NCI-H345 (cell line): ENCODE data around the gene NAV3.

Experiments
- DNase-seq: peaks from one replicate; lab custom pipeline; 2025; lab: John Stamatoyannopoulos, UW

The NAV3 gene

GRCh38 chr12:77993658-77994057 lies 163.0 kb downstream of the NAV3 start:
- DNase-seq, result no peak

GRCh38 chr12:77995436-77996167 lies 164.9 kb downstream of the NAV3 start:
- DNase-seq, result no peak

- no peak for DNase-seq
These were observed 166.0 kb downstream of the NAV3 start for GRCh38 chr12:77996670-77997069.

GRCh38 chr12:77998236-77998786 lies 167.6 kb downstream of the NAV3 start:
- DNase-seq, result no peak

GRCh38 chr12:77999074-77999715 lies 168.5 kb downstream of the NAV3 start:
- DNase-seq, result no peak

GRCh38 chr12:78002878-78003277 lies 172.2 kb downstream of the NAV3 start:
- peak; percentile 14 for DNase-seq

GRCh38 chr12:78004249-78005093 lies 173.8 kb downstream of the NAV3 start:
- DNase-seq, result no peak

GRCh38 chr12:78005094-78005492 lies 174.4 kb downstream of the NAV3 start:
- no peak for DNase-seq

GRCh38 chr12:78007173-78007572 lies 176.5 kb downstream of the NAV3 start:
- no peak for DNase-seq

GRCh38 chr12:78009031-78009430 lies 178.3 kb downstream of the NAV3 start:
- no peak for DNase-seq

- DNase-seq, result no peak
These were observed 187.6 kb downstream of the NAV3 start for GRCh38 chr12:78018171-78018910.

- DNase-seq, result no peak
These were observed 188.2 kb downstream of the NAV3 start for GRCh38 chr12:78018939-78019338.

- DNase-seq, result no peak
These were observed 197.7 kb downstream of the NAV3 start for GRCh38 chr12:78028426-78028825.

- no peak for DNase-seq
These were observed 203.3 kb downstream of the NAV3 start for GRCh38 chr12:78034025-78034424.

- peak; percentile 34 for DNase-seq
These were observed 205.4 kb downstream of the NAV3 start for GRCh38 chr12:78035901-78036606.

- DNase-seq, result no peak
These were observed 206.2 kb downstream of the NAV3 start for GRCh38 chr12:78036874-78037273.

GRCh38 chr12:78037707-78038106 lies 207.0 kb downstream of the NAV3 start:
- no peak for DNase-seq

GRCh38 chr12:78038541-78038940 lies 207.8 kb downstream of the NAV3 start:
- no peak for DNase-seq

- DNase-seq, result no peak
These were observed 208.3 kb downstream of the NAV3 start for GRCh38 chr12:78038986-78039385.

- DNase-seq, result no peak
These were observed 209.4 kb downstream of the NAV3 start for GRCh38 chr12:78040111-78040510.

GRCh38 chr12:78050790-78051189 lies 220.1 kb downstream of the NAV3 start:
- DNase-seq, result no peak
